COLO668 (cell line): Measurements from ENCODE around the gene MEF2C.
"Not testable (repeated sequence)": the region's sequence is repeated elsewhere in the genome, so short reads cannot be mapped to it uniquely, and the experiment has no call there.

Experiments used
- DNase-seq: peaks from one replicate; lab custom pipeline; 2025; ENCODE audit not compliant: unreplicated experiment; lab: John Stamatoyannopoulos, UW

Gene MEF2C

GRCh38 chr5:88883059-88883835 lies at the start of gene MEF2C:
Gene MEF2C (minus strand): TSS chr5:88883184. CDS start chr5:88823788, 59,396 bp downstream.
- DNase-seq = peak; percentile 62

GRCh38 chr5:88932541-88932940 lies 49.6 kb upstream of the MEF2C start:
- DNase-seq = no peak

GRCh38 chr5:88930335-88930734 lies 47.4 kb upstream of the MEF2C start:
- DNase-seq = no peak

GRCh38 chr5:88929385-88929784 lies 46.4 kb upstream of the MEF2C start:
- DNase-seq = no peak

- no peak for DNase-seq
Observed at GRCh38 chr5:88926774-88927173, 43.8 kb upstream of the MEF2C start.

GRCh38 chr5:88925692-88926490 lies 42.9 kb upstream of the MEF2C start:
- no peak for DNase-seq

GRCh38 chr5:88924330-88924657 lies 41.3 kb upstream of the MEF2C start:
- DNase-seq = no peak

- DNase-seq = no peak
Observed at GRCh38 chr5:88923623-88924329, 40.8 kb upstream of the MEF2C start.

- not testable (repeated sequence) for DNase-seq
Observed at GRCh38 chr5:88912743-88913142, 29.8 kb upstream of the MEF2C start.

GRCh38 chr5:88911059-88911572 lies 28.1 kb upstream of the MEF2C start:
- DNase-seq = not testable (repeated sequence)

GRCh38 chr5:88904478-88904877 lies 21.5 kb upstream of the MEF2C start:
- DNase-seq = not testable (repeated sequence)

GRCh38 chr5:88903966-88904365 lies 21.0 kb upstream of the MEF2C start:
- DNase-seq = not testable (repeated sequence)

- not testable (repeated sequence) for DNase-seq
Observed at GRCh38 chr5:88901077-88901476, 18.1 kb upstream of the MEF2C start.

GRCh38 chr5:88899096-88899737 lies 16.2 kb upstream of the MEF2C start:
- no peak for DNase-seq

- no peak for DNase-seq
Observed at GRCh38 chr5:88897748-88898147, 14.8 kb upstream of the MEF2C start.

- DNase-seq = no peak
Observed at GRCh38 chr5:88895681-88896501, 12.9 kb upstream of the MEF2C start.

- no peak for DNase-seq
Observed at GRCh38 chr5:88892669-88893068, 9.7 kb upstream of the MEF2C start.

- no peak for DNase-seq
Observed at GRCh38 chr5:88890070-88890781, 7.2 kb upstream of the MEF2C start.
